Middle frontal gyrus (tissue), 1 donor: ENCODE measurements around the gene ADCYAP1R1.

ENCODE experiments used
- DNase-seq: peaks from one replicate; pipeline ENCODE4 v3.0.0-alpha.2; 2015; ENCODE audit warnings: low spot score; ENCODE audit errors: extremely low spot score

ADCYAP1R1 gene

GRCh38 chr7:31051598-31052486 is at the start of gene ADCYAP1R1:
Gene ADCYAP1R1, plus strand, starts transcription at chr7:31052308. Its CDS starts 10,957 bp downstream, at chr7:31063265.
- peak; percentile 39 for DNase-seq

- no peak for DNase-seq
These were observed 49.0 kb upstream of the ADCYAP1R1 start for GRCh38 chr7:31003097-31003496.

DNA sequence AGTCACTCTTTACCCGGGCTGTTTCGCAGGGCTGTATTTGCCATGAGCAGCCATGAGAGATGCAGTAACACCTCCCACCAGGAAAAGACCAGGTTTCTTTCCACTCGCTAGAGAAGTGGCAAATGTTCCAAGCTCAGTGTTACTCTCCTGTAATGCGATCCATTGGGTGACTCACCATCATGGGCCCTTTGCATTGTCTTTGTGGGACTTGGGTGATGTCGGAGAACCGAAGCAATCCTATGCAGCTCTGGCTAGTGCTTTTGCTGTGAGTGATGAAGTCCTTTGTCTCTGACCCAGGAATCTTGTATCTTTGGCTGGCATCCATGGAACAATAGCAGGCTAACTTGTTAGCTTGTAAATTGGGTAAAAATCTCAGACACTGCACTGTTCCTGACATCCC is 48.4 kb upstream of the ADCYAP1R1 start:
- no peak for DNase-seq

- no peak for DNase-seq
These were observed 47.7 kb upstream of the ADCYAP1R1 start for GRCh38 chr7:31004393-31004792.

- DNase-seq: no peak
These were observed 45.3 kb upstream of the ADCYAP1R1 start for GRCh38 chr7:31006857-31007256.

DNA sequence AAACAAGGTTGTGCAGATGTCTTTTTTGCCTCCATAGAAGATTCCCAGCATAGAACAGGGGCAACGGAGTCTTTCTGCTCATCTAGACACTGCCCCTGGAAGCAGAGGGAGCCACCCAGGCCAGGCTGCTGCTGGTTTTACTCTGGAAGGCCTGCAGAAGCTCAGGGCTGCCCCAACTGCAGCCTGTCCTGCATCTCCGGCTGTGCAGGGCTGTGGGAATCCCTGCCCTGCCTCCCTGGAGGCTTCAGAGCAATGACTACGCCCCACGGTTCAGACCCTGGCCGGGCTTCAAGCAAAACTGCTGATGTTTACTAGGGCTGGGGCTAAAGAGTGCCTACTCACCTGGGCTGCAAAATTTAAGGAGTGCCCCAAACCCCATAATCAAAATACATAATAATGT is 44.5 kb upstream of the ADCYAP1R1 start:
- no peak for DNase-seq

- no peak for DNase-seq
These were observed 37.3 kb upstream of the ADCYAP1R1 start for GRCh38 chr7:31014826-31015225.

DNA sequence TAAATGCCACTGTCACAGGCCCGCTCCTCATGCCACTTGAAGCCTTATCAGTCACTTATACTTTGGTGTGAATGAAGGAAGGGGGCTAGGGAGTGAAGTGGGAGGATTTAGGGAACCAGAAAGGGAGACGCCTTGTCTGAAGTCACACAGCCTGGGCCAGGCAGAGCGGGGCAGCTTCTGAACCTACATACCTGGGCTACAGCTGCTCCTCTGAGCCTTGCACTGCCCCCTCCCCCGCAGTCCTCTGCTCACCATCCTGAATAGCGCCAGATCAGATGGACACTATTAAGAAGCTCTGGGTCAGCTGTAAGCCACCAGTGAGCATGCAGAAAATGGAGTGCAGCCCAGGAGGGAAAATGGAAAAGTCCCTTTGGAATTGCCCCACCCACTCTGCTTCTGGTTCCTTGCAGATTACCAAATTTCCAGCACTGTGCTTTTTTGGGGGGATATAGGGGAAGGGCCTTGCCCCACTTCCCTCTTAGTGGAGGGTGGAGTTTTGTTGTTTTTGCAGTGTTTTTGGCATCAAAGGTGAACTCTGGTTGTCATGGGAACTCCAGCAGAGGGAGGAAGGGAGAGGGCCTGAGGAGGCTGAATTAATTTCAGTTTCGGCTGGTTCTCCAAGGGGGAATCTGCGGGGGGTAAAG is 35.0 kb upstream of the ADCYAP1R1 start:
- DNase-seq: no peak

GRCh38 chr7:31017721-31018120 is 34.4 kb upstream of the ADCYAP1R1 start:
- no peak for DNase-seq

GRCh38 chr7:31019509-31019908 is 32.6 kb upstream of the ADCYAP1R1 start:
- DNase-seq: no peak

GRCh38 chr7:31020161-31020560 is 31.9 kb upstream of the ADCYAP1R1 start:
- DNase-seq: no peak

DNA sequence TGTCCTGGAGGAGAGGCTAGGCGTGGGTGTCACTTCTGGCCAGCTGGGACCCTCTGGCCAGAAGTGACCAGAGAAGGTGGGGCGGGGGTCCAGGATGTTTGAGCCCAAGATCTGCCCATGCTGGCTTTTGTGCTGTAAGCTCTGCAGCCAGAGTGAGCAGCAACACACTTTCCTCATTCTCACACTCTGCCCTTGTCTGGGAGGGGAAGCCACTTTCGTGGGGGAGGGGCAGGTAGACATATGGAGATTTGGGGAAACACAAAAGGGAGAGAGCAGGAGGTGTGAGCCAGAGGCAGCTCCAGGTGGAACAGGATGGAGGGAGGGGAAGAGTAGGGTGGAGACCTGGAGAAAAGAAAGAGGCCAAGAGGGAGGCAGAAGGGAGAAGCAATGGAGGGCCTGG is 31.5 kb upstream of the ADCYAP1R1 start:
- DNase-seq: no peak

GRCh38 chr7:31022117-31022516 is 30.0 kb upstream of the ADCYAP1R1 start:
- DNase-seq: no peak

DNA sequence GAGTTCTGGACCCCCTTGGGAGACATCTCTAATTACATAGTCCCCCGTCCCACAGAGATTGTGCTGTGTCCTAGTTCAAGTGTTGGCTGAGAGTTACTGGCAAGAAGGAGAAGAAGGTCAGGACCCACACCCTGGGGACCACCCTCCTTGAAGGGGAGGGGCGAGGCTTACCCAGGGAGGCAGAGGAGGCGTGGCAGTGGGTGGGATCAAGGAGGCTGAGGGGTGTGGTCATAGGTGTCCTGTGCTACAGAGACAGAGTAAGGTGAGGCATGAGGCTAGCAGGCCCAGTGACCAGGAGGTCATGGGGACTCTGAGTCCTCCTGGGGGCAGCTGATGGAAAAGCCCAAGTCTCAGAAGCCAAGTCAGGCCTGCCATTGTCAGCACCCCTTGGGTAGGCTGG is 29.4 kb upstream of the ADCYAP1R1 start:
- no peak for DNase-seq

DNA sequence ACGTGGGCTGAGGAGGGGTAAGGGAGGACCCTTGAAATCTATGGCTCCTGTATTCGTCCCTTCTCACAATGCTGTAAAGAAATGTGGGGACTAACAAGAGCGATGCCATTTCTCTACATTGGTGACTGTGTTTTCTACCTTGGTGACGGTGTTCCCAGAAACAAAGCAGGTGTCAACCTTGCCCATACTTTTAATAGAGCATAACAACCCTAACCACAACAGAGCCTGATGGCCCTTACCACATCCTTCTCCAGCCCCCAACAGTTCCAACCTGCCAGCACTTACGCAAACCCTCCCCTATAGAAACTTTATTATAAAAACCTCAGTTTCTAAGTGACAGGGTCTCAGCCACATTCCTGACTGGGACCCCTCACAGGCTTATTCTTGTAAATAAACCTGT is 28.2 kb upstream of the ADCYAP1R1 start:
- no peak for DNase-seq

DNA sequence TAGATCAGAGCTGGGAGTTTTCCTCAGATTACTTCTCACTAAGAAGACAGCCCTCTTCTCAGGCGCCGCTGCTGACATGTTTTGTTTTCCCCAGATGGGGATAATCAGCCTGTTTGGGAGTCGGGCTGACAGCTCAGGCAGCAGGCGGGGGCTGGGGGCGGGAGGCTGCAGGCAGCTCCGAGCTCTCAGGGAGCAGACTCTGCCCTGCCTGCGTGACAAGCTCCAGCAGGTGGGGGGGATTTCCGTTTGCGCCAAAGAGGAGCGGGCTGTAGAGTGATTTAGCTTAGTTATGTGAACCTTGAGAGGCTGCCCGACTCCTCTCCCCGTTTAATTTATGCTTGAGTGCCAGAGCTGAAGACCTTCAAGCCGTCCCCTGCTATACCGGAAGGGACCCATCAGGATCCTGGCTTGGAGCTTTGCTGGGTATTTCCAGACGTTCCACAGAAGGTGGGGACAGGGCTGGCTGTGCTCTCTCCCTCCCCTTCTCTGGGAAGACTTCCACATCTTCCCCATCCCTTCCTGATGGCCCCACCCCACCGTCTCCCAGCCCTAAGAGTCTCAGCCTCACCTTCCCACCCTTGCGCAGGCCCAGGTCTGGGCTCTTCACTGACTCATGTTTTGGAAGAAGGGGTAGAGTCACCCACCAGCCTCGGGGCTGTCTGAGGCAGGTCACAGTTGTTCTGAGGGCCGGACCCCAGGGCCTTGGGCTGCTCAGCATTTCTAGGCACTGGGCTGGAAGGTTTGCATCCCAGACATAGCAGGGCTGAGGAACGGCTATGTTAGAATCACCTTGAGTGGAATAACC is 24.7 kb upstream of the ADCYAP1R1 start:
- no peak for DNase-seq

- no peak for DNase-seq
These were observed 24.1 kb upstream of the ADCYAP1R1 start for GRCh38 chr7:31028006-31028405.

DNA sequence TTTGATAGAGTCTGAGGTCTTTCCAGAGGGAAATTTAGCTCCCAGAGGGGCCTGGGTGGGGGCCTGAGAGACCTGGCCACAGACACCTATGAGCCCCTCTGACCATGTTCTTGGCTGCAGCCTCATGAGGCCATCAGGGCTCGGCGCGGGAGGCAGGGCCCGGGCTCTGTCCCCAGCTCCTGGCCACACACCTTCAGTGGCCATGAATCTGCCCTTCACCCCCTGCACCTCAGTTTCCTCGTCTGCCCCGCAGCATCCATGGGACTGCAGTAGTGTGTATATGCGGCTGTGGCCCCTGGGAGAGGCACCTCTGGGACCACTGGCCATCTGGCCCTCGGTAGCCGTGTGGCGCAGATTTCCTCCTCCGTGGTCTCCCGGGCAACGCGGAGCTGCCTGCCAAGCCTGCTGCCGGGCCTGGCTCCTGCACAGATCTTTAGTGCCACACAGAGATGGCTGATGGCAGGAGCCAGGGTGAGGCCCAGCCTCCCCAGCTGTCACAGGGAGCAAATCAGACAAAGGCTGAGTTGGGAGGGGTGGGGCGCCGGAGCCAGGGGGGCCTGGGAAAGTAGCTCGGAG is 23.6 kb upstream of the ADCYAP1R1 start:
- DNase-seq: no peak

DNA sequence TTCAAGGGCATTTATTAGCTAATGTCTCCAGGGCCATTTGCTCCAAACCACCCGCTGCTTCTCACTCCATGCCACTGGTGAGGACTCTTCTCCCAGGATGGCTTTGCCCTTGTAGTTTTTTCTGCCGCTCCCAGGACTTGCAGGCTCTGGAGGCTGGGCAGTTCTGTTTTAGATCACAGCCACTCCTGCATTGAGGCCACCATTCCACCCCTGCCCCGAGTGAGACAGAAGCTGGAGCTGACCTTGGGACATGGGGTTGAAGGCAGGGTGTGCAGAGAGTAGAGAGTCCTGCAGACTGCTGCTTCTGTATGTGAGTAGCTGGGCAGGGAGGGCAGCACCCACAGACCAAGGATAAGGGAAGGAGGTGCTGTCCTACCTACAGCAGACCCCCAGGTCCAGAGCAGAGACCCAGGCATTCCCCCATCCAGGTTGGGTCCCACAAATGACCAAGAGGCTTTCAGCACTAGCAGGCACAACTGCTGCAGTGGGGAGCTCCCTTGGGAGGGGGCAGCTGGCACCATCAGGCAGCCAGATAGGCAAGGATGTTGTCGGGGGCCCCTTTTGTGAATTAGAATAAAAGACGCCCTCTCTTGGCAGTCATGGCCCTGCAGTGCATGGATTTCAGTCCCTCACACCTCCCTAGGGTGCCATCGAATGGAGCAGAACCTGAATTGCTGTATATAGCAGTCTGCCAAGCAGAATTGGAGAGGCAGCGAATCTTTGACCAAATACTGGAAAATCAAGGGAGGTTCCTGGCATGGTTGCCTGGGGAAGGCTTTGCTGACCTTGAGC is 22.7 kb upstream of the ADCYAP1R1 start:
- no peak for DNase-seq

DNA sequence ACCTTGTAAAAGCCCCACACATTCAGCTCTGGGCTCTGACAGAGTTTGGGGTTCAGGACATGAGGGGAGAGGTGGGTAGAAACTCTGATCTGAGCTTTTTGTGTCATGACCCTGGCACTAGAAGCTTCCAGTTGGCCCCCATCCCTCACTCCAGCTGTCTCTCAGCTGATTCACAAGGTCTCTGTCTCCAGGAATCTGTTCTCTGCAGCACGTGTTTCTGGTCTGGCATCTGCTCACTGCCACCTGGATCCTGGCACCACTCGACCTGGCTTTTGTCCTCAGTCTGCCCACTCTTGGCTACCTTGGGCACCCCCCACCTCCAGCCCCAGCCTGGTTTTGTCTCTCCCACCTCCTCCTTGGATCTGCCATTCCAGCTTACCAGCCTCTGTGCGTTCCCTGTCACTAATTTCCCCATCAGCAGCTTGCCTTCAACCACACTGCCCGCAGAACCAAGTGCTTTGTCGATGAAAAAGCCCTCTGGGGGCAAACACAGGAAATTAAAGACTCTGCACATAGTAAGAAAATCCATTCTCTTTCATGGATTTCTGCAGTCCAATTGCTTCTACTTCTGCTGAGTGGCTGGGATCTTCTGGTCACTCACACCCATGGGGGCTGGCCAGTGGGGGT is 18.3 kb upstream of the ADCYAP1R1 start:
- DNase-seq: no peak
